Keratinocyte (primary cell): ENCODE results near the gene ZCCHC7.

Source experiments
- EZH2 ChIP-seq: IDR thresholded peaks from one replicate; pipeline ENCODE4 v1.6.1; 2012; ENCODE audit warnings: inconsistent platforms, mild to moderate bottlenecking, low read length, moderate library complexity
- TF ChIP-seq, protein P1 (sequence below), 3 experiments: IDR thresholded peaks in 1 of 3; conservative IDR thresholded peaks in 1 of 3; optimal IDR thresholded peaks in 1 of 3; 2 replicates in 2 of 3; 3 replicates in 1 of 3; pipeline versions ENCODE3 to v1.5.1; 2011; ENCODE audit warnings: low read length in 3 of 3, mild to moderate bottlenecking in 3 of 3, moderate library complexity in 2 of 3, control low read depth in 1 of 3, inconsistent platforms in 1 of 3; ENCODE audit not compliant: insufficient read depth in 2 of 3; ENCODE audit errors: extremely low read depth in 1 of 3

DNA sequence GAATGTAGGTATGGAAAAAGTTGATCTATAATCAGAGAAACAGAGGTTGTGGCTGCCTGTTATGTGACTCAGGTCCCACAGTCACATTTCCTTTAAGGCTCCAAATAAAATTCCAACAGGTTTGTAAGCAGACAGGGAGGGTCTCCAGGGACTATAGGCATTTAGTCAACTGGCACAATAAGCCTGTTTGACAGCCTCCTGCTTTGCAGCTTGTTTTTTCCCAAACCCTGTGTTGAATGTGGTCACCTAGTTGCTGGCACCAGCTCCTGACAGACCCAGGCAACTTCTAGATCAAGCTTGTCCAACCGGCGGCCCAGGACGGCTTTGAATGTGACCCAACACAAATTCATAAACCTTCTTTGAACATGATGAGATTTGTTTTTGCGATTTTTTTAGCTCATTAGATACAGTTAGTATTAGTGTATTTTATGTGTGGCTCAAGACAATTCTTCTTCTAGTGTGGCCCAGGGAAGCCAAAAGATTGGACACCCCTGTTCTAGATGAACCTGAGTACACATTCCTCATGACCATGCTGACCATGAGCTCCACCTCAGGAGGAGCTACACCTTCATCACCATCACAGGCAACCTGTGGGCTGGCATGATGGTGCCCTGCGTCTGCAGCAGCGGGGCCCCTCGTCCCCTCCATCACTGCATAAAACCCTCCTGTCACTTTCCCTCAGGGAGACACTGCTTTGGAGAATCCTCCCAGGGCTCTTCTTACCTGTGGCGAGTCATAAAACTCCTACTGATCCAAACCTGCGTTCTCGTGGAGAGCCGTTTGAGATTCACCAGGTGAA is 286.4 kb downstream of the ZCCHC7 start:
- TF ChIP-seq, protein P1, sequence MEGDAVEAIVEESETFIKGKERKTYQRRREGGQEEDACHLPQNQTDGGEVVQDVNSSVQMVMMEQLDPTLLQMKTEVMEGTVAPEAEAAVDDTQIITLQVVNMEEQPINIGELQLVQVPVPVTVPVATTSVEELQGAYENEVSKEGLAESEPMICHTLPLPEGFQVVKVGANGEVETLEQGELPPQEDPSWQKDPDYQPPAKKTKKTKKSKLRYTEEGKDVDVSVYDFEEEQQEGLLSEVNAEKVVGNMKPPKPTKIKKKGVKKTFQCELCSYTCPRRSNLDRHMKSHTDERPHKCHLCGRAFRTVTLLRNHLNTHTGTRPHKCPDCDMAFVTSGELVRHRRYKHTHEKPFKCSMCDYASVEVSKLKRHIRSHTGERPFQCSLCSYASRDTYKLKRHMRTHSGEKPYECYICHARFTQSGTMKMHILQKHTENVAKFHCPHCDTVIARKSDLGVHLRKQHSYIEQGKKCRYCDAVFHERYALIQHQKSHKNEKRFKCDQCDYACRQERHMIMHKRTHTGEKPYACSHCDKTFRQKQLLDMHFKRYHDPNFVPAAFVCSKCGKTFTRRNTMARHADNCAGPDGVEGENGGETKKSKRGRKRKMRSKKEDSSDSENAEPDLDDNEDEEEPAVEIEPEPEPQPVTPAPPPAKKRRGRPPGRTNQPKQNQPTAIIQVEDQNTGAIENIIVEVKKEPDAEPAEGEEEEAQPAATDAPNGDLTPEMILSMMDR (optimal IDR thresholded peaks at IDR 0.05 in 1 of 3, IDR thresholded peaks at IDR 0.05 in 1 of 3, conservative IDR thresholded peaks at IDR 0.05 in 1 of 3; ENCODE audit: extremely low read depth in 1 of 3, insufficient read depth in 2 of 3, low read length in 3 of 3): no peak
- no peak for TF ChIP-seq EZH2
